ENCODE data around the gene PRDM11.

The PRDM11 gene

GRCh38 chr11:45250035-45250718, 103.7 kb downstream of the PRDM11 start:
- no peaks in the 10 kb centered on the region for H3K9me3 ChIP-seq
- TF ChIP-seq, protein P1, sequence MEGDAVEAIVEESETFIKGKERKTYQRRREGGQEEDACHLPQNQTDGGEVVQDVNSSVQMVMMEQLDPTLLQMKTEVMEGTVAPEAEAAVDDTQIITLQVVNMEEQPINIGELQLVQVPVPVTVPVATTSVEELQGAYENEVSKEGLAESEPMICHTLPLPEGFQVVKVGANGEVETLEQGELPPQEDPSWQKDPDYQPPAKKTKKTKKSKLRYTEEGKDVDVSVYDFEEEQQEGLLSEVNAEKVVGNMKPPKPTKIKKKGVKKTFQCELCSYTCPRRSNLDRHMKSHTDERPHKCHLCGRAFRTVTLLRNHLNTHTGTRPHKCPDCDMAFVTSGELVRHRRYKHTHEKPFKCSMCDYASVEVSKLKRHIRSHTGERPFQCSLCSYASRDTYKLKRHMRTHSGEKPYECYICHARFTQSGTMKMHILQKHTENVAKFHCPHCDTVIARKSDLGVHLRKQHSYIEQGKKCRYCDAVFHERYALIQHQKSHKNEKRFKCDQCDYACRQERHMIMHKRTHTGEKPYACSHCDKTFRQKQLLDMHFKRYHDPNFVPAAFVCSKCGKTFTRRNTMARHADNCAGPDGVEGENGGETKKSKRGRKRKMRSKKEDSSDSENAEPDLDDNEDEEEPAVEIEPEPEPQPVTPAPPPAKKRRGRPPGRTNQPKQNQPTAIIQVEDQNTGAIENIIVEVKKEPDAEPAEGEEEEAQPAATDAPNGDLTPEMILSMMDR (IDR thresholded peaks at IDR 0.05), result no peak
- H3K27ac ChIP-seq, result no peak overlapping the region
- no peaks in the 10 kb centered on the region for H3K36me3 ChIP-seq
- H3K27me3 ChIP-seq, result peaks cover 0 to 12% of the 10 kb centered on the region in 2 donors
- H3K4me3 ChIP-seq, result no peak overlapping the region
- H3K4me1 ChIP-seq, result peaks cover 0 to 7% (median 3%) of the 10 kb centered on the region in 4 donors
- DNase-seq, result no peak
- intact Hi-C loops (cut with DNase I; ENCODE audit: low total_unique reads), result no loop called here

GRCh38 chr11:45252134-45252856, 105.9 kb downstream of the PRDM11 start:
- TF ChIP-seq, protein P1 (IDR thresholded peaks at IDR 0.05), result peak; percentile 51 to 54
- Histone ChIP-seq H3K9me3 (no peaks in the 10 kb centered on the region), H3K36me3 (no peaks in the 10 kb centered on the region), H3K27ac (no peak overlapping the region), H3K4me3 (no peak overlapping the region), H3K4me1 (peaks cover 0 to 7% (median 3%) of the 10 kb centered on the region in 4 donors), H3K27me3 (peaks cover 0 to 9% of the 10 kb centered on the region in 2 donors)
- intact Hi-C loops (cut with DNase I; ENCODE audit: low total_unique reads), result no loop called here
- DNase-seq, result no peak

DNA sequence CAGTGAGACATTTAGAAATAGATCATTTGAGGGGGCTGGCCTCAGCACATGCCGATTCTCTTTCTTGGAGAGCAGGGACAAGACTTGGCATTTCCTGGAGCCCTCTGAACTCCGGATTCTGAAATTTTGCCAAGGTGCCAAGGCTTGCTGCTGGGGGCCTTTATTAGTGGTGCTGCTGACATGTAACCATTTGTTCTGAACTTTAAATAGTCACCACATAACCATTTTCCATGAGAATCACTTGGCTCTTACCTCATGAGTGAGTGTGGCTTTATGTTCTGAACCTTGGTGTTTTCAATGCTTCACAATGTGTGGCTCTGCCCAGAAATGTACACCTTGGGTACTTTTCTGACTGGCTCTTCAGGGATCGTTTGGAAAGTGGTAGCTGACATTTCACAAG, 106.4 kb downstream of the PRDM11 start:
- Histone ChIP-seq H3K9me3 (no peaks in the 10 kb centered on the region), H3K27me3 (peaks cover 0 to 9% of the 10 kb centered on the region in 2 donors), H3K27ac (no peak overlapping the region), H3K4me3 (no peak overlapping the region), H3K4me1 (peaks cover 0 to 7% (median 3%) of the 10 kb centered on the region in 4 donors), H3K36me3 (no peaks in the 10 kb centered on the region)
- intact Hi-C loops (cut with DNase I; ENCODE audit: low total_unique reads), result no loop called here
- no peak for DNase-seq
- TF ChIP-seq, protein P1 (IDR thresholded peaks at IDR 0.05), result no peak

GRCh38 chr11:45253640-45254039, 107.2 kb downstream of the PRDM11 start:
- peaks cover 0 to 9% of the 10 kb centered on the region in 2 donors for H3K27me3 ChIP-seq
- H3K36me3 ChIP-seq, result no peaks in the 10 kb centered on the region
- no peak for DNase-seq
- intact Hi-C loops (cut with DNase I; ENCODE audit: low total_unique reads), result no loop called here
- H3K27ac ChIP-seq, result no peak overlapping the region
- H3K4me3 ChIP-seq, result no peak overlapping the region
- peaks cover 0 to 7% (median 3%) of the 10 kb centered on the region in 4 donors for H3K4me1 ChIP-seq
- TF ChIP-seq, protein P1 (IDR thresholded peaks at IDR 0.05), result no peak
- no peaks in the 10 kb centered on the region for H3K9me3 ChIP-seq

GRCh38 chr11:45254070-45254469, 107.6 kb downstream of the PRDM11 start:
- TF ChIP-seq, protein P1 (IDR thresholded peaks at IDR 0.05), result no peak
- Histone ChIP-seq H3K36me3 (no peaks in the 10 kb centered on the region), H3K4me1 (peaks cover 0 to 7% (median 3%) of the 10 kb centered on the region in 4 donors), H3K9me3 (no peaks in the 10 kb centered on the region), H3K4me3 (no peak overlapping the region), H3K27me3 (peaks cover 0 to 9% of the 10 kb centered on the region in 2 donors), H3K27ac (no peak overlapping the region)
- DNase-seq, result no peak
- intact Hi-C loops (cut with DNase I; ENCODE audit: low total_unique reads), result no loop called here
